ENCODE measurements around the gene LRRIQ1.

LRRIQ1 gene

DNA sequence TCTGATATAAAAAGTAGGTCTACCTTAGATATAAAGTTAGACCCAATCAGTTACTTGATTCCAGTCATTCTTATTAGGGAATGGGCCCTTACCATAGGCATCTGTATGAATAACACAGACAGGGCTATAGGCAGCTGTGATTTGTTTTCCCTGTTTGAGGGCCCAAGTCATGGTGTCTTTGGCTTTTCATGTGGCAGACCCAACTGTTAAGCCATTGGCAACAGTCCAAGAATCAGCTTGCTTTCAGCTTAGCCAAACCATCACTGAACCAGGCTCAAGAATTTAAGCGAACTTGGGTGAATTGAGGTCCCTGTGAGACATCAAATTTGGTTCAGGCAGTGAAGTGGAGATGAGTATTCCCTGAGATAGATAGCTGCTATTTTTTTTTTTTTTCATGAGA is 111.2 kb downstream of the LRRIQ1 start:
- peaks cover 0 to 4% (median 0%) of the 10 kb centered on the region in 4 donors for H3K4me1 ChIP-seq
- intact Hi-C loops (cut with DNase I; ENCODE audit: low total_unique reads): no loop called here
- TF ChIP-seq, protein P1, sequence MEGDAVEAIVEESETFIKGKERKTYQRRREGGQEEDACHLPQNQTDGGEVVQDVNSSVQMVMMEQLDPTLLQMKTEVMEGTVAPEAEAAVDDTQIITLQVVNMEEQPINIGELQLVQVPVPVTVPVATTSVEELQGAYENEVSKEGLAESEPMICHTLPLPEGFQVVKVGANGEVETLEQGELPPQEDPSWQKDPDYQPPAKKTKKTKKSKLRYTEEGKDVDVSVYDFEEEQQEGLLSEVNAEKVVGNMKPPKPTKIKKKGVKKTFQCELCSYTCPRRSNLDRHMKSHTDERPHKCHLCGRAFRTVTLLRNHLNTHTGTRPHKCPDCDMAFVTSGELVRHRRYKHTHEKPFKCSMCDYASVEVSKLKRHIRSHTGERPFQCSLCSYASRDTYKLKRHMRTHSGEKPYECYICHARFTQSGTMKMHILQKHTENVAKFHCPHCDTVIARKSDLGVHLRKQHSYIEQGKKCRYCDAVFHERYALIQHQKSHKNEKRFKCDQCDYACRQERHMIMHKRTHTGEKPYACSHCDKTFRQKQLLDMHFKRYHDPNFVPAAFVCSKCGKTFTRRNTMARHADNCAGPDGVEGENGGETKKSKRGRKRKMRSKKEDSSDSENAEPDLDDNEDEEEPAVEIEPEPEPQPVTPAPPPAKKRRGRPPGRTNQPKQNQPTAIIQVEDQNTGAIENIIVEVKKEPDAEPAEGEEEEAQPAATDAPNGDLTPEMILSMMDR (IDR thresholded peaks at IDR 0.05): no peak
- H3K4me3 ChIP-seq: no peak overlapping the region
- no peak for DNase-seq
- no peaks in the 10 kb centered on the region for H3K27me3 ChIP-seq
- no peak overlapping the region for H3K27ac ChIP-seq
- H3K36me3 ChIP-seq: no peaks in the 10 kb centered on the region
- no peaks in the 10 kb centered on the region for H3K9me3 ChIP-seq

DNA sequence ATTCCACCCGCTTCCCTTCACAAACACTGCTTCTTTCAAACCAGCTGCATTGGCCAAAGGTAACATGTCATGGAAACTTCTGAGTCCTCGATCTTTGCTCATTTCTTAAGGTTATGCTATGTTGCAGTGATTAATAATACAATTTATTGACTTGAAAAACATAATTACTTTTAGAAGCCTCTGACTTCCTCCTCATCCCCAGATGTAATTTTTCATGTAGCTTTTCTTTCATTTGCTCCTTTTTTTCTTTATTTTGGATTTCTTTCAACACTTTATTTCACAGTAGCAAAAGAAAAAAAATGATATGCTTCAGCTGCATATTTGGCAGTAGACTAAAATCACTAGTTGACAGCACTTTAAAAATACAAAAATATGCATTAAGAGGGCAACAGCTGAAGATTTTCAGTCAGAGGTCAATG is 116.2 kb downstream of the LRRIQ1 start:
- H3K36me3 ChIP-seq: no peaks in the 10 kb centered on the region
- TF ChIP-seq, protein P1 (IDR thresholded peaks at IDR 0.05): no peak
- H3K4me1 ChIP-seq: peaks cover 0 to 6% (median 0%) of the 10 kb centered on the region in 4 donors
- intact Hi-C loops (cut with DNase I; ENCODE audit: low total_unique reads): no loop called here
- H3K9me3 ChIP-seq: no peaks in the 10 kb centered on the region
- no peak for DNase-seq
- H3K27ac ChIP-seq: no peak overlapping the region
- H3K27me3 ChIP-seq: no peaks in the 10 kb centered on the region
- H3K4me3 ChIP-seq: no peak overlapping the region

GRCh38 chr12:85155791-85156190 is 119.6 kb downstream of the LRRIQ1 start:
- DNase-seq: no peak
- peaks cover 0 to 6% (median 0%) of the 10 kb centered on the region in 4 donors for H3K4me1 ChIP-seq
- H3K4me3 ChIP-seq: no peak overlapping the region
- H3K36me3 ChIP-seq: no peaks in the 10 kb centered on the region
- no peak overlapping the region for H3K27ac ChIP-seq
- H3K9me3 ChIP-seq: no peaks in the 10 kb centered on the region
- intact Hi-C loops (cut with DNase I; ENCODE audit: low total_unique reads): no loop called here
- TF ChIP-seq, protein P1 (IDR thresholded peaks at IDR 0.05): peak; percentile 14 to 40
- no peaks in the 10 kb centered on the region for H3K27me3 ChIP-seq

- H3K27me3 ChIP-seq: no peaks in the 10 kb centered on the region
- intact Hi-C loops (cut with DNase I; ENCODE audit: low total_unique reads): no loop called here
- H3K4me1 ChIP-seq: peaks cover 0 to 6% (median 0%) of the 10 kb centered on the region in 4 donors
- TF ChIP-seq, protein P1 (IDR thresholded peaks at IDR 0.05): no peak
- no peak overlapping the region for H3K27ac ChIP-seq
- no peaks in the 10 kb centered on the region for H3K36me3 ChIP-seq
- H3K9me3 ChIP-seq: no peaks in the 10 kb centered on the region
- no peak for DNase-seq
- no peak overlapping the region for H3K4me3 ChIP-seq
Measured at GRCh38 chr12:85156569-85156968, 120.4 kb downstream of the LRRIQ1 start.

GRCh38 chr12:85157035-85157603 is 121.0 kb downstream of the LRRIQ1 start:
- Histone ChIP-seq H3K4me1 (peaks cover 0 to 5% (median 0%) of the 10 kb centered on the region in 4 donors), H3K27me3 (no peaks in the 10 kb centered on the region), H3K9me3 (no peaks in the 10 kb centered on the region), H3K36me3 (no peaks in the 10 kb centered on the region), H3K4me3 (no peak overlapping the region), H3K27ac (no peak overlapping the region)
- TF ChIP-seq, protein P1 (IDR thresholded peaks at IDR 0.05): no peak
- no peak for DNase-seq
- intact Hi-C loops (cut with DNase I; ENCODE audit: low total_unique reads): no loop called here

All from tibial artery (tissue), 4 donors.